Skeletal muscle satellite cell (primary cell): ENCODE measurements around the gene SLC43A2.

Experiments
- H3K27me3 ChIP-seq: 2 replicates; pipeline ENCODE4 v1.7.0; 2013; ENCODE audit warnings: low read length; ENCODE audit not compliant: control insufficient read depth, insufficient read depth
- H3K36me3 ChIP-seq: 2 replicates; pipeline ENCODE4 v1.7.0; 2013; ENCODE audit warnings: mild to moderate bottlenecking, control low read depth, low read length; ENCODE audit not compliant: insufficient read depth
- H3K4me1 ChIP-seq: 2 replicates; pipeline ENCODE4 v1.7.0; 2013; ENCODE audit warnings: low read length; ENCODE audit not compliant: control insufficient read depth, insufficient read depth
- H3K4me2 ChIP-seq: 2 replicates; pipeline ENCODE4 v1.7.0; 2013; ENCODE audit warnings: mild to moderate bottlenecking, low read length
- H3K4me3 ChIP-seq: 2 replicates; pipeline ENCODE4 v1.7.0; 2013; ENCODE audit warnings: low read length
- H3K9ac ChIP-seq: 2 replicates; pipeline ENCODE4 v1.7.0; 2013; ENCODE audit warnings: mild to moderate bottlenecking, low read depth, low read length, moderate library complexity
- H3K9me3 ChIP-seq: replicated peaks from 2 replicates; pipeline ENCODE4 v1.7.0; 2013; ENCODE audit warnings: mild to moderate bottlenecking, control low read depth, low read length

Gene SLC43A2

DNA sequence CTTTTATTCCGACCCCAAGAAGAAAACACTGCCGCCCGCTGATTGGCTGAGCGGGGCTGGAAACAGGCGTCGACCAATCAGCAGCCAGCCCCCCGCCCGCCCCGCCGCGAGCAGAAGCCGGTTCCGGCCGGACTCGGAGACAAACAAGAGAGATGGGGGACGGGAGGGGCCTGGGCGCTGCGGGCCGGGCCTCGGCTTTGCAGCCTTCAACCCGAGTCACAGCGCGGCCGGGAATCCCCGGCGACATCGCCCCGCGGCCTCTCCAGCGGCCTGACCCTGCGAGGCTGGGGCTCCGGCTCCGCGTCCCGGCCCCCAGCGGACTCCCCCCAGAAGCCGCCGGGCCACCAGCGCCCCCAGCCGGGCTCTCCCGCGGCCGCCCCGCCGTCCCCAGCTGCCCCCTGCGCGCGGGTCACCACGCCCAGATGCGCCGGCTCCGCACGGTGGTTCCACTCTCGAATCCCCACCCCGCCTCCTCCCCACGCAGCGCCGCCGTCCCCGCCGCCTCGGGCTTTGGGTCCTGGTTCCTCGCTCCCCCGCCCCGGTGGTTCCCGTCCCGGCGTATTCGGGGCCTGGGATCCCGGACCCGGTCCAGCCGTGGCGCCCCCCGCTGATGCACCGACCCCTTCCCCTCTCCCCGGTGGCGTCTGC lies 346 bp upstream of the SLC43A2 start:
- peak overlapping the region; percentile 81 for H3K4me3 ChIP-seq
- H3K27me3 ChIP-seq = peaks cover 8% of the 10 kb centered on the region
- peak overlapping the region; percentile 100 for H3K4me2 ChIP-seq
- peaks cover 20% of the 10 kb centered on the region for H3K4me1 ChIP-seq
- no peaks in the 10 kb centered on the region for H3K9me3 ChIP-seq
- peak overlapping the region; percentile 93 for H3K9ac ChIP-seq
- peaks cover 2% of the 10 kb centered on the region for H3K36me3 ChIP-seq

DNA sequence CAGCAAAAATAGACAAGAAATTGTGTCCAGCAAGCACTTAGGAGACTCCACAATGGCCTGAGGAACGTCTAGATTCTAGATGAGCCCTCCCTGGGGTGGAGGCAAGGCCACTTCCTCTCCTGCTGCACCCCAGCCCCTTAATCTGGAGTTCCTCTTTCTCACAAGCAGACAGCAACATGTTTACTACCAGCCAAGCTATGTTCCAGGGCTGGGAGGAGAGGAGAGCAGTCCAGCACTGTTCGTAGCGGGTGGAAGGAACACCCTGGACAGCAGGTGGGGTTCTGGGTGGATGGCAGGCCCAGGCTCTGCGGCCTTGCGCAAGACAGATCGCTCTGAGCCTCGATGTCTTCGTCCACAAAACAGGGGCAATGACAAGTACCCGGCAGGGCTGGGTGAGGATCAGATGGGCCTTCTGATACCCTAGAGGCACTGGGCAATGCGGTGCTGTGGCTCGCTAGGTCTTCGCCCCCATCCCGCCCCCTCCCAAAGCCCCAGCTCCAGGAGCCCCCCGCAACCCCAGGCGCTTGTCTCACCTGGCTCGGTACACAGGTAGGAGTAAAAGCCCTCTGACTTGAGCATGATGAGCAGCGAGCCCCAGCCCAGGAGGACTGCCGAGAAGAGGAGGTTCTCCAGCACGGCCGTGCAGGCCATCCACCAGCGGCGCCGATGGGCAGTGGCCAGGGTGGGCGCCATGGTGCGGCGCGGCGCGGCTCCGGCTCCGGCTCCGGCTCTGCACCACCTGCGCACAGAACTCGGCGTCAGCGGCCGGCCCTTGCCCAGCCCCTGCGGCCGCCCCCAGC lies 1.3 kb downstream of the SLC43A2 start:
- peak overlapping the region; percentile 81 for H3K4me3 ChIP-seq
- peaks cover 8% of the 10 kb centered on the region for H3K27me3 ChIP-seq
- H3K4me1 ChIP-seq = peaks cover 20% of the 10 kb centered on the region
- peaks cover 2% of the 10 kb centered on the region for H3K36me3 ChIP-seq
- peak overlapping the region; percentile 93 for H3K9ac ChIP-seq
- H3K4me2 ChIP-seq = peak overlapping the region; percentile 100
- H3K9me3 ChIP-seq = no peaks in the 10 kb centered on the region

DNA sequence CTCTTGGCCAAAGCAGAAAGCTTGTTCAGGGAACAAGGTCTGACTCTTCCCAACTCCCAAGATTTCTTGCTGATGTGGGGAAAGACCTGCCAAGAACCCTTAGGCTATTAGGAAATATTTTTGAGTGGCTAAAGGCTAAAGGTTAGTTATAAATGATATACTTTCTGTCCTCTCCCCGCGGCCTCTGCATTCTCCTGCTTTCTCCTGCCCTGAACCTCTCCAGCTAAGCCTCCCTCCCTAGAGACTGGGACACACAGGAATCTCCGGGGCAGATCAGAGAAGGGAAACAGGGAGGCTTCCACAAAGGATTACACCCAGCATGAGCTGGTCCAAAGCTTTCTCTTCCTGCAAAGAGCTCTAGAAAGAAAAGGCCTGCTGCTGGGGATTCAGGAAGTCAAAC lies 2.3 kb downstream of the SLC43A2 start:
- peaks cover 2% of the 10 kb centered on the region for H3K36me3 ChIP-seq
- no peak overlapping the region for H3K9ac ChIP-seq
- H3K4me1 ChIP-seq = peaks cover 20% of the 10 kb centered on the region
- H3K9me3 ChIP-seq = no peaks in the 10 kb centered on the region
- no peak overlapping the region for H3K4me3 ChIP-seq
- H3K4me2 ChIP-seq = no peak overlapping the region
- peaks cover 8% of the 10 kb centered on the region for H3K27me3 ChIP-seq

DNA sequence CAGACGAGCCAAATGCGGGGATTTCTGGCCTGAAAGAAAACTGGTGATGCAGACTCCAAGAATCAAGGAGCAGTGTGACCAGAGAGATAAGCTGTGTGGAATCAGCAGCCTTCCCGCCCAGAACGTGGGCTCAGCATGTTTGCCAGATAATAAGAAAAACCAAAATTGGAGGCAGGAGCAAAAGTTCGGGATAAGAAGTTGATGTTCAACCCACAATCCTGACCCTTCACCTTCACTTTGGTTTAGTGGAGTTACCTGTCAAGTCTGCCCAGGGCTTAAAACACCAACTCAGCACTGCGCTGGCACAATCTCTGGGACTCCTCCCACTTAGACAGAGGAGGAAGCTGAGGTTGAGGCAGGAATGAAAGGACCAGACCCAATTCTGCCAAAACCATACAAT lies 3.1 kb downstream of the SLC43A2 start:
- no peak overlapping the region for H3K9ac ChIP-seq
- H3K9me3 ChIP-seq = no peaks in the 10 kb centered on the region
- H3K36me3 ChIP-seq = peaks cover 2% of the 10 kb centered on the region
- H3K27me3 ChIP-seq = peaks cover 8% of the 10 kb centered on the region
- H3K4me2 ChIP-seq = no peak overlapping the region
- H3K4me3 ChIP-seq = no peak overlapping the region
- peaks cover 20% of the 10 kb centered on the region for H3K4me1 ChIP-seq

DNA sequence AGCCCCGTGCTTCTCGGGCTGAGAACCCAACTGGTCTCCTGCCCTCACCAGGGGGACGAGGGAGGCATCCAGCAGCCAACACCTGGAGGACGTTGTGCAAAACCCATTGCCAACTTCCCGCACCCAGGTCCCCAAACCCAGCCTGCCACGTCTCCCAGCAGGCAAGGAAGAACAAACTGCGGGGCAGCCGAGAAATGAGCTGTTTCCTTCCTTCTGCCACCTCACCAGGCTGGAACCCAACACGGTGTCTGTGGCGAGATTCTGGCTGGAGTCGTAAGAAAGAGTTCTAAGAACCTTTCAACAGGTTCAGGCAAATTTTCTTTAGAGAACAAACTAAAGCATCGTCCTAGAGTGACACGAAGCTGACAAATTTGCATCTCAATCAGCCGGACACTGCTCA lies 3.6 kb downstream of the SLC43A2 start:
- H3K4me2 ChIP-seq = no peak overlapping the region
- no peak overlapping the region for H3K4me3 ChIP-seq
- H3K9ac ChIP-seq = no peak overlapping the region

DNA sequence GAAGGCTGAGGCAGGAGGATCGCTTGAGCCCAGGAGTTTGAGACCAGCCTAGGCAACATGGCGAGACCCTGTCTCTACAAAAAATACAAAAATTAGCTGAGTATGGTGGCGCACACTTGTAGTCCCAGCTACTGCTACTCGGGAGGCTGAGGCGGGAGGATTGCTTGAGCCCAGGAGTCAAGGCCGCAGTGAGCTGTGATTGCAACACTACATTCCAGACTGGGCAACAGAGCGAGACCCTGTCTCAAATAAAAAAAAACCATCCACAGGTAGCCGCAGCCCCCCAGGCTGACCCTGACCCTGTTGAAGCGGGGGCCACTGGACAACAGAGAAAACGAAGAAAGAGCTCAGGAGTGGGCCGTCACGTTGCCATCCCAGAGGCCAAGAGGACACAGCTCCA lies 4.0 kb downstream of the SLC43A2 start:
- Histone ChIP-seq H3K36me3 (peaks cover 2% of the 10 kb centered on the region), H3K4me1 (peaks cover 17% of the 10 kb centered on the region)

More for the DNA sequence above, 3.6 kb downstream of the SLC43A2 start:
- Histone ChIP-seq H3K27me3 (peaks cover 8% of the 10 kb centered on the region), H3K9me3 (no peaks in the 10 kb centered on the region), H3K36me3 (peaks cover 2% of the 10 kb centered on the region), H3K4me1 (peaks cover 20% of the 10 kb centered on the region)

DNA sequence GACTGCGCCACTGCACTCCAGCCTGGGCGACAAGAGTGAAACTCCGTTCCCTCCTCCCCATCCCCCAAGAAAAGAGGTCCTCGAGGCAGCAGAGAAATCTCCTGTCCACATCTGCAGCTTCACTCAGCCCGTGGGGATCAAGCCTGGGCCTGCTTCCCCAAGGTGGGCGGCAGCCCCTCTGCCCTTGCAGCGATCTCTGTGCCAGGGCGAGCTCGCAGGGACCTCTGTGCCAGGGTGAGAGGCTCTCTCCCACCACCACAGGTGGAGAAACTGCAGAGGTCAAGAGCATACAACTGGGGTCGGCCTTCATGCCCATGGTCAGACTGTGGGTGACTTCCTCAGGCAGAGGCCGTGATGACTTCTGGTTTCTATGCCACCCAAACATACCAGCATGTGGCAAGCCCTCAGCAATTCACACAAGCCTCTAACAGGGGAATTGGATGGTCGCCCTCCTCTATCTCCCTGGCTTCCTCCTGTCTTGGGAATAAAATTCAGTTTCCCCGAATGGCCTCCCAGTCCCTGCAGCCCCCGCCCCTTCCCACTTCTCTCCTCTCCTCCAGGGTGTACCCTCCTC lies 5.5 kb downstream of the SLC43A2 start:
- H3K36me3 ChIP-seq = peaks cover 2% of the 10 kb centered on the region
- H3K4me1 ChIP-seq = peaks cover 11% of the 10 kb centered on the region
- H3K4me2 ChIP-seq = no peak overlapping the region
- no peak overlapping the region for H3K4me3 ChIP-seq
- no peak overlapping the region for H3K9ac ChIP-seq
- peaks cover 8% of the 10 kb centered on the region for H3K27me3 ChIP-seq
- H3K9me3 ChIP-seq = no peaks in the 10 kb centered on the region

More for the DNA sequence above, 4.0 kb downstream of the SLC43A2 start:
- H3K27me3 ChIP-seq = peaks cover 8% of the 10 kb centered on the region
- H3K9me3 ChIP-seq = no peaks in the 10 kb centered on the region
- no peak overlapping the region for H3K4me2 ChIP-seq
- no peak overlapping the region for H3K4me3 ChIP-seq
- H3K9ac ChIP-seq = no peak overlapping the region

DNA sequence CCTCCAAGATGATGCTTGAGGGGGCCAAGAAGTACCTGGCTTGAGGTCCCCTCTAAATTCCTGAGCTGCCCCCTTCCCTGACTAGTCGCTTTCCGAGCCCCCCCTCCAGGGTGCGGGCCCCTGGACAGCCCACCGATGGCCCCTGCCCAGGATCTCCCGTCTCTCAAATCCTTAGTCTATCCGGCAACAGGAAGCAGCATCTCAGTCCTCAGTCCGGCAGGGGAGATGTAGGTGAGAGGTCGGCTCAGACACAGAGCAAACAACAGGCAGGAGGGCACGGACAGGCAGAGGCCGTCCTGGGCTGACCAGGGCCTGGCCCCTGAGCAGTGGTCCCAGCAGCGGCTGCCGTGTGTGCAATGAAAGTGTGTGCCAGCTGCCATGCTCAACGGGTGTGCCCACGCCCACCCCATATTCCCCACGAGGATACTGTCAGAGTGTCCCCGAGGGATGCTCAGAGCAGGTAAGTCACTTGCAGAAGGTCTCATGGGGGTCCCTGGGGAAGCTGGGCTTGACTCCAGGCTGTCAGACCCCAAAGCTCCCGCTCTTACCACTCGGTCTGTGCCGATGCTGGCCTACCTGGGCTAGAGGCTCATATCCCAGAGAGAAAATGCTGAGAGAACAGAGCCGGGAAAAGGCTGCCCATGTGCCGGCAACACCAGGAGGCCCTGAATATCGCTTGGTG lies 7.2 kb downstream of the SLC43A2 start:
- peaks cover 8% of the 10 kb centered on the region for H3K4me1 ChIP-seq
- H3K4me2 ChIP-seq = no peak overlapping the region
- no peaks in the 10 kb centered on the region for H3K9me3 ChIP-seq
- H3K36me3 ChIP-seq = peaks cover 2% of the 10 kb centered on the region
- H3K4me3 ChIP-seq = no peak overlapping the region
- H3K27me3 ChIP-seq = no peaks in the 10 kb centered on the region
- no peak overlapping the region for H3K9ac ChIP-seq

DNA sequence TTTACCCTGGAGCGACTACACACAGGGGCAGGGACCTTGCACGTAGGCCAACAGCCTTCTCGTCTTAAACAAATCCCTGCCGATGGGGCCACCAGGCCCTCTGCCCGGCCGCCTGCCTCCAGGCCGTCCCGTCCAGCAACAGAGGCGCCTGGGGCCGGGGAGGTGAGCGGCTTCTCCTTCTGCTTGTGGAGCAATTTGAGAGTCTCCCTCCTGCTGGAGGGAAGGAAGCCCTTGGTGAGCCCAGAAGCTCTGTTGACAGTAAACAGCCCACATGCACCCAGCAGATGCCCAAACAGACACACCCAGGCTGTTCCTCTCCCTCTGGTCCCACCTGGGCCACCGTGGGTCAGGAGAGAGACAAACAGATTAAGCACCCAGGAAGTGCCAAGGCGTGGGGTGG lies 8.1 kb downstream of the SLC43A2 start:
- H3K4me2 ChIP-seq = no peak overlapping the region
- peaks cover 2% of the 10 kb centered on the region for H3K36me3 ChIP-seq
- no peak overlapping the region for H3K4me3 ChIP-seq
- H3K27me3 ChIP-seq = no peaks in the 10 kb centered on the region
- peaks cover 8% of the 10 kb centered on the region for H3K4me1 ChIP-seq
- H3K9me3 ChIP-seq = no peaks in the 10 kb centered on the region
- H3K9ac ChIP-seq = no peak overlapping the region

DNA sequence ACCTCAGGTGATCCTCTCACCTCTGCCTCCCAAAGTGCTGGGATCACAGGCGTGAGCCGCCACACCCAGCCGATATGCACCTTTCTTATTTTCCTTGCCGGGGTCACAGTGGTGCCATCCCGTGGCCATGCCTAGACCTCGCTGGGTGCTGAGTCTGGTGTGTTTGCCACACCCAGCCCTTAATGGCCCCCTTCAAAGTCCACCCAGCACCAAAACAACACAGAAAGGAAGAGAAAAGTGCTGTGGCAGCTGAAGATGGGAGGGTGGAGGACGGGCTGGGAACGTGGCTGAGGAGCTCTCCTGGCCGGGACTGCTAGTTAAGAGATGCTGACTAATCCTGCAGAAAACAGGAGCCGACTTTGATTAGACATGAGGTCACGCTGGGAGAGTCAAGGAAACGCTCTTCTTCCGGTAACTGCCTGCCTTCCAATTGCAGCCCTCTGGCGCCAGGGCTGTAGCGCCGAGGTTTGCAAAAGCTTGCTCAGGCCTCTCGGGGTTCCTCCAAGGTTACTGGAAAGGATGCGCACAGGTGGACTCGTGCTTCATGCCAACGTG lies 10.9 kb downstream of the SLC43A2 start:
- Histone ChIP-seq H3K9ac (no peak overlapping the region), H3K4me2 (no peak overlapping the region), H3K27me3 (no peaks in the 10 kb centered on the region), H3K4me1 (peaks cover 8% of the 10 kb centered on the region), H3K4me3 (no peak overlapping the region), H3K9me3 (no peaks in the 10 kb centered on the region), H3K36me3 (no peaks in the 10 kb centered on the region)

DNA sequence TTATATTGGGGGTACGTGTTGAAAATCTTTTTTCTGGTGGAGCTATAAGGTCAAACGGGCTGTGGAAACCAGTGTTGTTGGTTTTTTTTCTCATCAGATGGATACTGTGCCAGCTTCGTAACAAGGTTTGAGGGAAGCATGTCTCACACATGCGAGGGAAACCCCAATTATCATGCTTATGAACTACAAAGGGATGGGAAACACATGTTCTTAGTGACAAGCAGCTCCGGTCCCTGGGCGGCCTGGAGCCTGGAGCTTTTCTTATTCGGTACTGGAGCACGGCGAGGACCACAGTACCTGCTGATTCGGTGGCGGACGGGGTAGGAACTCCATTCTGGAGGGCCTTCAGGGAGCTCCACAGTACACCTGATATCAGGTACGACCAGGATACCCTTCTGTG lies 12.5 kb downstream of the SLC43A2 start:
- no peaks in the 10 kb centered on the region for H3K27me3 ChIP-seq
- peaks cover 8% of the 10 kb centered on the region for H3K4me1 ChIP-seq
- H3K36me3 ChIP-seq = no peaks in the 10 kb centered on the region
- no peaks in the 10 kb centered on the region for H3K9me3 ChIP-seq
- no peak overlapping the region for H3K9ac ChIP-seq
- H3K4me2 ChIP-seq = no peak overlapping the region
- H3K4me3 ChIP-seq = no peak overlapping the region
